ENCODE measurements around the gene THSD4. TPM values are rescaled to one million over a fixed set of nuclear protein-coding genes. Genes with fewer than 3 reads are reported as not detected.

THSD4 gene
- total and polyA plus RNA-seq, 2 of the 8 experiments (the other 6 are each of a cell fraction or from before 2014, with no cell fraction given), result 2.5 to 6.2 TPM

- no peak overlapping the region for H3K18ac ChIP-seq (ENCODE audit: extremely low read depth, low read length)
- no peak overlapping the region for H3K4ac ChIP-seq (replicated peaks; ENCODE audit: insufficient read length, low read depth, low read length)
- DNase-seq (ENCODE audit: low read depth in 1 of 2, low spot score in 2 of 2), result no peak
- ChIA-PET CTCF (ENCODE audit: partially characterized antibody) (interaction anchor here (3.6 kb wide), 1 partner anchor 12 kb away, joined by 19 read pairs; no protein-coding TSS in a partner anchor), POLR2A (ENCODE audit: partially characterized antibody) (no interaction called here)
- H3K23ac ChIP-seq (ENCODE audit: insufficient read length), result no peak overlapping the region
- H2AFZ ChIP-seq (ENCODE audit: low read length), result no peak overlapping the region
- H3K36me3 ChIP-seq (ENCODE audit: control insufficient read depth in 2 of 4, insufficient read depth in 4 of 4, low read length in 3 of 4), result no peaks in the 10 kb centered on the region
- no peak overlapping the region for H2BK12ac ChIP-seq (ENCODE audit: low read depth, low read length)
- H4K5ac ChIP-seq (ENCODE audit: insufficient read length, low read depth, low read length), result no peak overlapping the region
- no peak overlapping the region for H4K8ac ChIP-seq (ENCODE audit: extremely low read depth, insufficient read depth, low read length)
- H3K23me2 ChIP-seq (ENCODE audit: low read depth, low read length), result no peaks in the 10 kb centered on the region
- H3K4me3 ChIP-seq (ENCODE audit: extremely low read depth in 1 of 4, insufficient read depth in 2 of 4, low read depth in 3 of 4, low read length in 4 of 4), result no peak overlapping the region
- no peaks in the 10 kb centered on the region for H4K20me1 ChIP-seq (replicated peaks in 1 of 2; ENCODE audit: control insufficient read depth in 1 of 2, insufficient read depth in 2 of 2, low read length in 2 of 2)
- peaks cover 0 to 4% (median 2%) of the 10 kb centered on the region in 4 experiments; a peak in 1 of 7 replicates for H3K4me1 ChIP-seq (replicated peaks in 1 of 4; ENCODE audit: control insufficient read depth in 3 of 4, insufficient read depth in 4 of 4, low read length in 3 of 4)
- H3K79me1 ChIP-seq (ENCODE audit: low read depth, low read length), result no peaks in the 10 kb centered on the region
- no peak overlapping the region for H2AK5ac ChIP-seq (ENCODE audit: low read depth, low read length)
- H3K9me3 ChIP-seq (ENCODE audit: insufficient read depth in 2 of 2, low read depth in 1 of 2, low read length in 1 of 2), result no peaks in the 10 kb centered on the region
- FAIRE-seq, result no peak
- H3K4me2 ChIP-seq (ENCODE audit: insufficient read depth in 1 of 2, low read depth in 2 of 2, low read length in 2 of 2), result no peak overlapping the region
- no peak overlapping the region for H4K91ac ChIP-seq (replicated peaks; ENCODE audit: insufficient read length, low read length)
- no peak overlapping the region for H2BK20ac ChIP-seq (ENCODE audit: low read length)
- H2BK15ac ChIP-seq (ENCODE audit: low read length), result no peak overlapping the region
- no peak overlapping the region for H2BK120ac ChIP-seq (replicated peaks; ENCODE audit: low read depth, low read length)
- H3K79me2 ChIP-seq (ENCODE audit: control insufficient read depth in 1 of 2, insufficient read depth in 2 of 2, low read length in 2 of 2), result no peaks in the 10 kb centered on the region
- WGBS, 2 experiments (ENCODE audit: extremely low coverage in 1 of 2, insufficient coverage in 1 of 2, insufficient read length in 1 of 2, insufficient replicate concordance in 2 of 2, low coverage in 1 of 2, low lambda C conversion rate in 2 of 2, missing lambda C conversion rate in 1 of 2), result 66% methylated on average over 7 of the region's 7 CpGs; no CpG with 5 or more reads in 1 of the 2 experiments
- no peak overlapping the region for H2BK5ac ChIP-seq (ENCODE audit: low read depth, low read length)
- H3K14ac ChIP-seq (ENCODE audit: insufficient read length), result no peak overlapping the region
- no peak overlapping the region for H3K56ac ChIP-seq (replicated peaks; ENCODE audit: insufficient read length, low read depth, low read length)
- H3K27ac ChIP-seq (ENCODE audit: low read depth, low read length), result no peak overlapping the region
- TF ChIP-seq POU5F1 (IDR thresholded peaks at IDR 0.05; ENCODE audit: low read depth, low read length) (no peak), POLR2AphosphoS5 (IDR thresholded peaks at IDR 0.05; ENCODE audit: low read depth, low read length) (no peak), TEAD4 (IDR thresholded peaks at IDR 0.05; ENCODE audit: low read depth, low read length) (no peak), BACH1 (IDR thresholded peaks at IDR 0.05; ENCODE audit: low read length) (no peak), EGR1 (IDR thresholded peaks at IDR 0.05; ENCODE audit: borderline replicate concordance, low read depth, low read length) (no peak)
- no peak overlapping the region for H3K9ac ChIP-seq (replicated peaks in 1 of 4; ENCODE audit: extremely low read depth in 1 of 4, low read depth in 3 of 4, low read length in 3 of 4)
- H3K27me3 ChIP-seq (replicated peaks in 1 of 4; ENCODE audit: control insufficient read depth in 3 of 4, extremely low read depth in 1 of 4, insufficient read depth in 3 of 4, low read length in 3 of 4), result no peaks in the 10 kb centered on the region
Measured at GRCh38 chr15:71603379-71603778, 488.1 kb downstream of the THSD4 start.

Data from H1 (cell line).